SK-N-MC (cell line): ENCODE data around the gene OR5T1.

Source experiments
- EZH2 ChIP-seq: fragments of 200-600 bp; sonication (generic); IDR thresholded peaks from one replicate; pipeline ENCODE4 v1.6.1; 2017; ENCODE audit warnings: antibody characterized with exemption
- POLR2AphosphoS5 ChIP-seq: IDR thresholded peaks from 2 replicates; pipeline ENCODE4 v1.6.1; 2012; ENCODE audit warnings: mild to moderate bottlenecking, low read depth, low read length, borderline replicate concordance

DNA sequence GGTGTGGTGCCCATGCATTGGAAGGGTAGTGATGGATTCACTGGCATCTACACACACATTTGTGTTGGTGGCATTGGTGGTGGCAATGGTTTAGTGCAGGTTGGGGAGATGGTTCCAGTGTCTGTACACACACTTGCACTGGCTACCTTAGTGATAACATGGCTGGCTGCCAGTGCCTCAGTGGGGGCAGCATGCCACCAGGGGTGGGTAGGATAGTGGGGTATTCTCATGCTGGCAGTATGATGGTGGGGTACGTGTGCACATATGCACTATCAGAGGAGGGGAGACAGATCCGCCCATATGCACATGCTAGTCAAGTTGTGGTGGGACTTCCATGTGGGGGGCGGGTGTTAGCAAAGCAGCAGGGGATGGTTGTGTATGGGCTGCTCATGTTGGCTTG is 33.9 kb downstream of the OR5T1 start:
- TF ChIP-seq EZH2 (no peak), POLR2AphosphoS5 (no peak)
